ENCODE results near the gene ANKRD65.
"Not testable (repeated sequence)": the region's sequence is repeated elsewhere in the genome, so short reads cannot be mapped to it uniquely, and the experiment has no call there.

Gene ANKRD65

GRCh38 chr1:1376551-1377226 is 44.4 kb downstream of the ANKRD65 start:
- no peak for DNase-seq (ENCODE audit: low read depth)
- H3K4me3 ChIP-seq (ENCODE audit: low read depth, low read length) = no peak overlapping the region

- DNase-seq (ENCODE audit: low read depth) = peak; percentile 99
- H3K4me3 ChIP-seq (ENCODE audit: low read depth, low read length) = peak within 1 kb of the TSS; percentile 94
These were observed 46.0 kb downstream of the ANKRD65 start, which contains the start of gene AURKAIP1 for GRCh38 chr1:1374929-1375662. Gene AURKAIP1, minus strand, starts transcription at chr1:1375207. Its CDS starts 451 bp downstream, at chr1:1374756.

- no peak for DNase-seq (ENCODE audit: low read depth)
- H3K4me3 ChIP-seq (ENCODE audit: low read depth, low read length) = peak overlapping the region; percentile 94
These were observed 46.5 kb downstream of the ANKRD65 start for GRCh38 chr1:1374589-1374928.

GRCh38 chr1:1373815-1374588 is 47.1 kb downstream of the ANKRD65 start:
- peak overlapping the region; percentile 94 for H3K4me3 ChIP-seq (ENCODE audit: low read depth, low read length)
- DNase-seq (ENCODE audit: low read depth) = no peak

DNA sequence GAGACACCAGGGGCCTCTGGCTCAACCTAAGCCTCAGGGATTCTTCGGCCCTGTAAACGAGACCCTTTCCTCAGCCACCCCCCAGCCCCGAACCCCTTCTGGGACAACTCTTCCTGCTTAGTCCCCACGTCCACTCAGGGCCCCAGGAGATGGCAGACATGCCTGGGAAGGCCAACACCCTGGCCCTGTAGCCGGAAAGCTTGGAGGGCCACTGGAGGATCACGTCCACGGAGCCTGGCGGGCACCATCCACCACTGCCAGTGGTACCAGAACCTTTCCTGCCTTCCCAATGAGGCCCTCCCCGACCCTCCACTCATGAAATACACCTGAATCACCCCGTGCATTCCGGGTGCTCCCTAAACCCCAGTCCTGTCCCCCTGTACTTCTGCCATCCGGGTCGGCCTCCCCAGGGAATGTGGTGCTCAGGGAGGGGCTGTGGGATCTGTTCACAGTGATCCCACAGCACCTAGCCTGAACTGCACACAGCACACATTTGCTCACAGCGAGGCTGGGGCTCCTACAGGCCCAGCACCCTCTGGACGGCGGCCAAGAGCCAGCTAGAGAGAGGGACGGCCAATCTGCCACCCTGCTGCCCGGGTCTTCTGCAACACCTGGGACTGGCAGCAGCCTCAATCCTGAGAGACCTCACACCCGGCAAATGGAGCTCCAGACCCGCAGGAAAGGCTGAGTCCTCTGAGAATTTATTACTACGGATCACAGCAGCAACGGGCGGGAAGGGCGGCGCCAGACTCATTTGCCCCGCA is 47.8 kb downstream of the ANKRD65 start:
- H3K4me3 ChIP-seq (ENCODE audit: low read depth, low read length) = no peak overlapping the region
- no peak for DNase-seq (ENCODE audit: low read depth)

DNA sequence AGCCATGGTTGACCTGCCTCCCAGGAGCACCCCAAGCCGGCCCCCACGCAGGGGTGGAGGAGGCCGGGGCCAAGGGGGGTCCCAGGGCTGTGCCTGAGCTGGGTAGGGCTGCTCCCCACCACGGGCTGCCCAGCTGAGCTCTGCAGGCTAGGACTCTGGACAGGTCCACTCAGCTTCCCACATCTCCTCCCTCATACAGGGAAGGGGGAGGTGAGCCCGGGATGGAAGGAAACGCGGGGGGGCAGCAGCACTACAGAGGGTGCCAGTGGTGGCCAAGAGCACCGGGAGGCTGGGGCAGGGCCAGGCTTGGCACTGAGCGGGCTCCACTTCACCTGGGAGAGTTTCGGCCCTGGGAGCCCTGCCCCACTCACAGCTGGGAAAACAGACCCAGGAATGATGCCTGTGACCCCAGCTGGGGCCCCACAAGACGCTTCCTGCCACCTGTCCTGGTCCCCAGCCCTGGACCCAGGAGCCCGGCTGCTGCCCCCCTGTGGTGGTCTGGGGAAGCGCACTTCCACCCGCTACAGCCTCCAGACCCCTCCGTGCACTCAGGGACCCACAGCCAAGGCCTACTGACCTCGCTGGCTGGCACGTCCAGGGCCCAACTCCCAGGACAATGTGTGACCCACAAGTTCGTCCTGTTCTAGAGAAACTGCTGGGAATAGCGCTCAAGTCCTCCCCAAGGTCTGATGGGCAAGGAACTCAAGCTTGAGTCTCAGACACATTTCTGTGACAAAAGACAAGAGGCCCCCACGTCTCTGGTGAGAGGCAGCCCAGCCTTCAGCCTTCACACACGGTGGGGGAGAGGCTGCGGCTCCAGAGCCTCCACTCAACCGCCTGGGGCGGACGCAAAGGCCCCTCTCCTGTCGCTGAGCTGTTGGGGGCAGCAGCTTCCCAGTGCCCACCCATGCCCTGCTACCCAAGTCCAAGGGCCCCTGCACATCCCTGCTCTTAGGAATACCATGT is 49.0 kb downstream of the ANKRD65 start:
- no peak for DNase-seq (ENCODE audit: low read depth)
- no peak overlapping the region for H3K4me3 ChIP-seq (ENCODE audit: low read depth, low read length)

DNA sequence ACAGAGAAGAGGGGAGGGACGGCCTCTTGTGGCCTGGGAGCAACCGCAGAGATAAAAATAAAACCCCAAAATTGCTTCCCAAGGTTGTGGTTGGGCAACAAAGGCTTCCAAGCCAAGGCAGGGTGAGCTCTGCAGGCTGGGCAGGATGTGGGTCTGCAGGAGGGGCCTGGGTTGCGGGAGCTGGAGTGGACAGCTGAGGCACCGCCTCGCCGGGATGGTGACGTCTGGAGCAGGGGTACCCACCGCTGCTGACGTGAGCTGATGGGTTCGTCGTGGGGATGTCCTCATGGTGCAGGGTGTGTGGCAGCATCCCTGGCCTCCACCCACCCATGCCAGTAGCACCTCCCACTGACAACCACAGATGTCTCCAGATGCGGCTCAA is 49.7 kb downstream of the ANKRD65 start:
- no peak for DNase-seq (ENCODE audit: low read depth)
- no peak overlapping the region for H3K4me3 ChIP-seq (ENCODE audit: low read depth, low read length)

- DNase-seq (ENCODE audit: low read depth) = no peak
- H3K4me3 ChIP-seq (ENCODE audit: low read depth, low read length) = no peak overlapping the region
These were observed 50.2 kb downstream of the ANKRD65 start for GRCh38 chr1:1370771-1371300.

DNA sequence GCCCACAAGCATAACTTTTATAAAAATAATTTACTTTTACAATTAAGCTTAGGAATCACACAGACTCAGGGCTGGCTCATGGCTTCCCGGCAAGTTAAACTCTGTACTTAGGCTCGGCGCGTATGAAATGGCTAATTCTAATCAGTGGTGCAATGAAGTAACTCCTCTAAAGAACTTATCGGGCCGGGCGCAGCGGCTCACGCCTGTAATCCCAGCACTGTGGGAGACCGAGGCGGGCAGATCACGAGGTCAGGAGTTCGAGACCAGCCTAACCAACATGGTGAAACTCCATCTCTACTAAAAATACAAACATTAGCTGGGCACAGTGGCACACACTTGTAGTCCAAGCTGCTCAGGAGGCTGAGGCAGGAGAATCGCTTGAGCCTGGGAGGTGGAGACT is 51.0 kb downstream of the ANKRD65 start:
- not testable (repeated sequence) for H3K4me3 ChIP-seq (ENCODE audit: low read depth, low read length)

More for the DNA sequence above, 51.0 kb downstream of the ANKRD65 start:
- DNase-seq (ENCODE audit: low read depth) = not testable (repeated sequence)
